Stimulated activated CD8-positive, alpha-beta memory T cell treated with anti-CD3 and anti-CD28 coated beads, Interleukin-15, amount 100 ng/mL, for 4 hours (primary cell): Measurements from ENCODE around the gene GNLY.

Source experiments
- DNase-seq, 2 donors: peaks; one replicate each; pipeline ENCODE4 v3.0.0-alpha.2; 2020; ENCODE audit warnings: low read depth in 2 of 2

Gene GNLY

DNA sequence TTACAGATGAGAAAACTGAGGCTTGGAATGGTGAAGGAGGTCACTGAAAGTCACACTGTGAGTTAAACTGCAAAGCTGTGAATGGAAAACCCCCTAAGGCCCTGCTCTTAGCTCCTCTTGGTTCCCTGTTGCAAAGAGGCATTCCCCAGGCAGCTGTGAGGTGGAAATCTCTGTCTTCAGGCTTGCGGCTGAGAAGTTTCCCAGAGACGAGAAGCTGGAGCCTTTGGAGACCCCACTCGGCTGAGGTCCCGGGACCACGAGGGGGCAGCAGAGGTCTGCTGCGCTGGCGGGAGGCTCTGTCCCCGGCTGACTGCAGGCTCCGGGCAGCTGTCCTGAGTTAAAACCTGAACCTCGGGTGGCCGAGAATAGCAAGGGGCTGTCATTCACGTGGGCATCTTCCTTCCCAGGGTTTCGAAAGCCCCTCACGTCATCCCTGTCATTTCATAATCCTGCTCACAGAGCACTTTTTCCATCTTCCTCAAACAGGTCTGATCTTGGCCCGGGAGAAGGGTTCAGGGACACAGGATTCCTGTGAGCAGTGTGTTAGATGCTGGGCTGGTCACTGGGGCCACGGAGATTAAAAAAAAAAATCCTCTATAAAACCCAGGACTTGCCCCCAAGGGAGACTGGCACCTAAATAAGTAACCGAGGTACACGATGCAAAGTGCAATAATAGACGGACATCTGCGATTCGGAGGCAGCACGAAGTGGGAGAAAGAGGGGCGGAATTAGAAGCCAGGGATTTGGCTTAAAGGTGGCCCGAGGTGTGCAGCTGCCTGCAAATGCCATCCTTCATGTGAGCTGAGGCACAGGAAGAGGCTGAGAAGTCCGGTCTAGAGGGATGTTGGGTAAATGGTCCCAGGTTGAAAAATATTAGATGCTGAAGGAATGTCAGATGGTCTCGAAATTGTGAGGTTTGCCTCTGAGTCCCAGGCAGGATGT, 35.0 kb downstream of the GNLY start:
- peak; percentile 19 to 39 for DNase-seq

DNA sequence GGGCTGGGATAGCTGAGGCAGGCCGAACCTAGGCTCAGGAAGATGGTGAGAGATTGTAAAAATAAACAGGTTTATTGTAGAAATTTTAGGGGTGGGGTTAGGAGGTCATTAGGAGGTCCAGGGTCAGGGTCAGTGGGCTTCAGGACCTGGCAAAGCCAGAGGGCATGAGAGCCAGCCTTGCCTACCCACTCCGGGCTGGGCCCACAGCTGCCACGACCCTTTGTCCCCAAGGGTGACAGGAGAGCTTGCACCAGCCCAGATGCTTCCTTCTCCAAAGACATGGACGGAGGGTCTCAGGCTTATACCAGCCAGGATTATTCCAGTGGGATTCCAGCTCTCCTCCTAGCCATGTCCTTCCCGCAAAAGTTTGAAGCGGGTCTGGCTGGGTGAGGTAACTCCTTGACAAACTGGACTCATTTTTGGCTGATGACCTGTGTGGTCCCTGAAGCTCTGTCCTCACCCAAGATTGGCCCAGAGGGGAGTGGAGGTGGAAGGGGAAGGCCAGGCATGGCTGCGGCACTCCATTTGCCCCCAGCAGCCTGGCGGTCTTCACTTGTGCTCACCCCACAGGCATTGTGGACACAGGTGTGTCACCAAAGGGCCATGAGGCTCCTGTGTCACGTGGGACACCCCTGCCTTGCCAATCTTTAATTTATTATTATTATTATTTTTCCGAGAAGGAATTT, 35.8 kb downstream of the GNLY start:
- DNase-seq, result no peak

DNA sequence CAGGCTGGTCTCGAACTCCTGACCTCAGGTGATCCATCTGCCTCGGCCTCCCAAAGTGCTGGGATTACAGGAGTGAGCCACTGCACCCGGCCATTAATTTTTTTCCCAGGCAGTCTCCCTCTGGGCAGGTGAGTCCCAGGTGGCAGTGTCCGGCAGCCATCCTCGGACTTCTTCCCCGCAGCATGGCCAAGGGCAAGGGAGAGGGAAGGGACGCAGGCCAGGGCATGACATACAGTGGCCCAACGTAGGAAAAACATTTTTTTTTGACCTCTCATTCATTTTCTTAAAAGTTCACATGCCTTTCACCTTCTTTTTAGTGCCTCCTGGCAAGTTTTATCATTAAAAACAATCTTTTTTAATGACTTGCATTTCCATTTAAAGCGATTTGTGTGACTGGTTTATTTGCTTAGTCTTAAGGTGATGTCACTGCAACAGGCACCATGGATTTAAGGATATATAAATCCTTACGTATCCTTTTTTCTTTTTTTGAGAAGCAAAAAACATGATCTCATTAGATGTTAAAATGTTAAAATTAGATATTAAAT, 36.6 kb downstream of the GNLY start:
- no peak for DNase-seq

DNA sequence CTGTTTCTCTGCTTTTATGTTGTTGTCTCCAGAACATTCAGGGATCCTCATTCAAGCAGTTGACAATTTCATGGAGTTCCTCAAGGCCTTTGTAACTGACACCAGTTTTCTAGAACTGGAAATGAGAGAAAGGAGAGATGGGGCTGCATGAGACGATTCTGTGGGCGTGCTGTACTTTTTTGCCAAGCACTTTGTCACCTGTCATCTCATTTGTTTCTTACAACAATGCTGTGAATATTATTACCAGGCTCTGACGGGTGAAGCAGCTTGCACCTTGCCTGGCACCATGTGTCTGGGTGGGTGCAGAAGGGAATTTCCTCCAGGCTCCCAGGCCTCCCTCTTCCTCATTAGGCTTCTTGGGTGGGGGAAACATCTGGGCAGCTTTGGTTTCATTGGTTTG, 37.4 kb downstream of the GNLY start:
- no peak for DNase-seq

DNA sequence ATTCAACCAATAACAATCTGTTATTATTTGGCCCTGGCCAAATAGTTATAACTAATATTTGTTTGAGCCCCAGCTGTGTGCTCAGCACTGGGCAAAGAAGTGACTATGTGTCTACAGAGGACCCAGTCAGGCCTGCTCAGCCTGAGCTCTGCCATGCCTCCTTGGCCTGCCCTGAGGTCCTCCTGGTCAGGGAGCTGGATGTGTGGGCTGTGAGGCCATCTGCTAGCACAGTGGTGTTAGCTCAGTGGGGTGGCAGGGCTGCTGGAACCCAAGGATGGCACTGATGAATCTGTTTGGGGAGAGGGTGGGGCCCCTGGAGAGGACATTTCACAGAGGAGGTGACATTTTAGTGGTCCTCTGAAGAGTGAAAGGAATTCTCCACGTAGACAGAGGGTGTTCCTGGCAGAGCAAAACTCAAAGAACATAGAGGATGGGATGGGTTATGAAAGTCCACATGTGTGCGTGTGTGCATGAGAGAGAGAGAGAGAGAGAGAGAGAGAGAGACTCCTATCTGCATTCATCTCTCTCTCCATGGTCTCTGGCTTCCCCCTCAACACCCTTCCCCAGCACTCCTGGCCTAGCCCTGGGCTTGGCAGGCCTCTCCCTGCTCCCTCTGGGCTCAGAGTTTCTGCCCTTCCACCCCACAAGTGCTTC, 38.4 kb downstream of the GNLY start:
- no peak for DNase-seq

DNA sequence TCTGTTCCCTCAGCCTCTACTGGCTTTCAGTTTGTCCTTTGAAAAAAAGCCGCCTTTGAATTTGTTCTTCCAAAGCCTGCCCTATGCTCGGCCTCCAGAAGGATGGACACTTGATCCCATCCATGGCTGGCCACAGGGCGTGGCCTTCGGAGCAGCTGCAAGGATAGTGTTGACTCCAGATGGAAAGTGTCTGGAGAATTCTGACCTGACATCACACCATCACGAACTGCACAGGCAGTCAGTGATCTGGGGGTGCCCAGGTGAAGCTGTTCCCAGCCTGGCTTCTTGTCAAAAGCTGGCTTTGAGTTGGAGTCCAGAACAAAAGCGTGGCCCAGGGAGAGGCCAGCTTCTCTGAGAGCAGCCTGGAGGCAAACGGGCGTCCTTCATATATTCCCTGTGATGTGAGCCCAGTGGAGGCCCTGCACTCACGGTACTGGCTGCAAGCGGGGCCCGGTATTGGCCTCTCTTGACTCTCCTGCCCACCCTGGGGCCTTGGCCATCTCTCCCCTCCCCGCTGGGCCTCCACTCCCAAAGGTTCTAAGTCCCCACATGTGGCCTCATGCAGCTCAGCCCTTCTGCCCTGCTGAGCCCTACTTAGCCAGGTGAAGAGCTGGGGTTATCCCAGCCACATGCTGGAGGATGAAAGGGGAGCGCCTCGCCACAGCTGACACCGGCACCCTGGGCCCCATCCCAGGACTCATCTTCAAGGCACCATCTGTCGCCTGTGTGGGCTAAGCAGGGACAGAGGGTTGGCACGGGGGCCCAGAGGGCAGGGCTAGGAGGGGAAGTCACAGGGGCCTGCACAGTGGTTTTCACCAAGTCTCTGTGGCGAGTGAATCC, 39.2 kb downstream of the GNLY start:
- no peak for DNase-seq

DNA sequence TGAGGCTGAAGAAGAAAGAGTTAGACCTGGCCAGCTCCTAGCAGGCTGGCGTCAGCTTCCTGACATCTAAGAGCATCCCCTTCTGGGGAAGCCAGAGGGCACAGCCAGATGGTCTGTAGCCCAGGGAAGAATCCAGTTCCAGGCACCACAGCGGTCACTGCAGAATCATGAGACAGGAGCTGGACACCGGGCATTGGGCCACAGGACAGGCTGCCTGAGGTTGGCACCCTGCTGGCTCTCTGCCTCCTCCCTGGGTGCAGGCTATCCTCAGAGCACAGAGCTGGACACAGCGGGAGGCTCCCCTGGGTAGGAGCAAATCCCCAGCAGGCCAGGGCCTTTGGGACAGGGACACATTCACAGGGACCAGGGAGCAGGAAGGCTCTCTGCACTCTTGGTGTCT, 39.9 kb downstream of the GNLY start:
- no peak for DNase-seq

DNA sequence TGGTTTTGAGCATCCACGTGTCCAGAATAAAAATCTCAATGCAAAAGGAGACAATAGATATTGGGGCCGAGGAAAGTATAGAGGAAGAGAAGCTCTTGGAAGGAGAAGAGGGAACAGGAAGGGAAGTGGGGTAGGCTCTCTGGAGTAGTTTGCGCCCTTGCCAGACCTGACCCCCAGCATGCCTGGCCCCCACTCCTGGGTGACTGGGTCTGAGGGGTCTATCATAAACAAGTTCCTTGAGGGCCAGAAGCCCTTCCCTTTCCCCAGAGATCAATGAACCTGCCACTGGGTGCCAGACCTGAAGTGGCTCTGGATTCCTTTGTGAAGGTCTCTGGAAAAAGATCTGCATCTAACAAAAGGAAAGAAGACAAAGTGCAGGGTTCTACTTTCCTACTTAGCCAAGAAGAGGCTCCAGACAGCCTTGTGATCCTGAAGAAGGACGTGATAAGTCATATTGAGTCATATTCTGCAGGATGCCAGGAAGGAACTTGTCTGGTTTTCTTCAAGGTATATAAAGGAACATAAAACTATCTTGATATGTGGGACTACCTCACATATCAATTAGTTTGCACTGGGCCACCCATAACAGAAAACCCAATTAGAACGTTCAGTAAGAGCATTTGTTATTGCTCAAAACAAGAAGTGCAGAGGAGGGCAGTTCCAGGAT, 40.9 kb downstream of the GNLY start:
- no peak for DNase-seq

DNA sequence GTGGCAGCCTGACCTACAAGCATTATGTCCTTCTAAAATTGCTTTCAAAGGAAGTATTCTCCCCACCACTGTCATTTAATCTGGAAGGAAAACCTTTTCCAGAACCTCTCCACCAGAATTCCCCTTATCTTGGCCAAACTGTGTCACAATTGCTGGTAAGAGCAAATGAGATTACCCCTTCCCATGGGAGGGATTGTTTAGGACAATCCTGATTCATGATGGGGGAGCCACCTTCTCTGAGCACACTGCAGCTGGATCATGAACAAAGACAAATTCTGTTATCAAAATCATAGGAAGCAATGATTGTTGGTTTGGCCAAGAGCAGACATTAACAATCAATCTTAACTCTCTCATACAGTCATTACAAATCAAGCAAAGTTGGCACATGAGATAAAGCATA, 41.5 kb downstream of the GNLY start:
- DNase-seq, result no peak

DNA sequence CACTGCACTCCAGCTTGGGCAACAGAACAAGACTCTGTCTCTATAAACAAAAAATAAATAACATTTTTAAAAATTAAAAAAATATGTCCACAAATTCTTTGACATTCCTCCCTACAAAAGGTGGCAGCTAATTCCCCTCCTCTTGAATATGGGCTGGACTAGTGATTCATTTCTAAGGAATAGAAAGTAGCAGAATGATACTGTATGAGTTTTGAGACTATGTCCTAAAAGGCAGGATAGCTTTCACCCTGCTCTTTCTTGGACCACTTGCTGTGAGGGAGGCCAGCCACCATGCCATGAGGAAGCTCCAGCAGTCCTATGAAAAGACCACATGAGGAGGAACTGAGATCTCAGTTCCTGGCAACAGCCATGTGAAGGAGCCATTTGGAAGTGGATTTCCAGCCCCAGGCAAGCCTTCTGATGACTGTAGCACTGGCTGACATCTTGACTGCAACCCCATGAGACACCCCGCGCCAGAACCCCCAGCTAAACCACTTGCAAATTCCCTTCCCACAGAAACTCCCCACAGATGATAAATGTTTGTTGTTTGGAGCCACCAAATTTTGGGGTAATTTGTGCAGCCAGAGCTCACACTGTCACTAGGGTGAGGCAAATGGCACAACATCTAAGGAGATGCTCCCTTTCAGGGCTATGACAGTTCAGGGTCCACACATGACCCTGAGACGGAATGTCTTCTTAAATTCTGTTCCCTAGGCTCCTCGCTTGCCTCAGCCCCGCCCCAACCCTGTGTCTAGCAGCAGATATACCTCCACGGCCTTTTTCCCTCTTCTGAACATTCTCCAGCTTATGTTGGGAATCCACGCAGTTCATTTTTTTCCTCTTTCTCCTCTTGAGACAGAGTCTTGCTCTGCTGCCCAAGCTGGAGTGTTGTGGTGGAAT, 42.5 kb downstream of the GNLY start:
- no peak for DNase-seq

DNA sequence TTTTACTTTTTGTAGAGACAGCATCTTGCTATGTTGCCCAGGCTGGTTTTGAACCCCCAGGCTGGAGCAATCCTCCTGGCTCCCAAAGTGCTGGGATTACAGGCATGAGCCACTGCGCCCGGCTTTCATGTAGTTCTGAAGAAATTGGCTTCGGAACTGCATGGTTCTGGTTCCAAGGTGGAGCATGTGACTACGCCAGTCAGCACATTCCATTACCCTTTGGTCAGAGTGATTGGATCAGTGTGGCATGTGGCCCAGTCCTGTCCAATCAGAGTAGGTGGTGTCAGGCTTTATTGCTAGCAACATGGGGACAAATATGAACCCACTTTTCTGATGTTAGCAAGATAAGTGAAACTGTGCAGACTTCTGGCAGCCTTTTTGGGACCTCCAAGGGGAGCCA, 43.3 kb downstream of the GNLY start:
- no peak for DNase-seq

DNA sequence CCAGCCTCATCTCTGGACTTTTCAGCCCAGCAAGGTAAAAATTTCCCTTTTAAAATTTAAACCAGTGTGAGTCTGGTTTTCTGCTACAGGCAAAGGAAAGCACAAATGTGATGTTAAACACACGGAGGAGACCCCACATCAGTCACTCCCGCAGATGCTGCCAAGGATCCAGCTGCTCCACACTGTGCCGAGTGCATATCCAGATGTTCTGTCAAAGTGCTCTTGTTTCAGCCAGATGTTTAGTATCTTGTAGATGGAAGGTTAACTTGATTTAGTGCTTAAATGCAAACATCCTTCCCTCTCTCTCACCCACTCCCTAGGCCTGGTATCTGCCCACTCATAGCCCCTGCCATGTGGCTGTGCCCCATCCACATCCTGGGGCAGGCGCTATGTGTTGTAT, 43.8 kb downstream of the GNLY start:
- no peak for DNase-seq

DNA sequence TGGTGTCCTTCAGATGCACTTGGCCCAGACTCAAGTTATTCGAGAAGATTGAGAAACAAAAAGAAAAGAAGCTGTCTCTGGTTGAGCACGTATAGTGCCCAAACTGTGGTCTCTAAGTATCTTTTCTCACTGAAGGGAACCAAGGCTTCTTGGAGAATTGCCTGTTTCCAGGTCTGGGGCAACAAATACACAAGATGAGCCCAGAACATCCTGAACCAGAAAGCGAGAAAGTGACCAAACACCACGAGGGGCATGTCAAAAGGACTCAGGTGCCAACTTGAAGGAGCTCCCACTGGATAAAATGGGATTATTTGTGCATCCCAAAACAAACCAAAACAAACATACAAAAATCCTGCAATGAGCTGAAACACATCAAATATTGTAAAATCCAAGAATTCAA, 46.0 kb downstream of the GNLY start:
- no peak for DNase-seq

DNA sequence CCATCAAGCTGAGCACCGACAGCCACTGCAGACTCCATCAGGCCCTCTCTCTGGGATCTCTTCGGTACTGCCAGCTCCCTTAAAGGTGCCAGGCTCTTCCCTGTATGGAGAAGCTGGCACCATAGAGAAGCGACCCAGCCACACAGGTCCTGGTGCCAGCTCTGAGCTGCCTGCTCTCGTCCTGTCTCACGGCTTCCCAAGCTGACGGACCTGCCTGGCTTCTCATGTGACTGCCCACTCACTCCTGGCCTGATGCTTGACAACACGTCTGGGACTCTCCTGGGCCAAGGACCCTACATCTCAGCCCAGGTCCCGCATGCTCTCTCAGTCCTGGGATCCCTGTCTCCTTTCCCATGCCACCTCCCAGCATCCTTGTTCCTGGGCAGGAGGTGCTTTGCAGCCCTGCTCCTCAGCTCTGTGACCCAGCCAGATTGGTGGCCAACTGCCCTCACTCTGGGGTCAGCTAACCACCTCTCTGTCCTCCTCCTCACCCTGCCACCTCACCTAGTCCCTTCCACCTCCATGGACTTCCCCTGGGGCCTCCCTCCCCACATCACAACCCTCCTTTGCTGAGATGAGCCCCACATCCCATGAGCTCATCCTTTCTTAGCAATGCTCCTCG, 47.2 kb downstream of the GNLY start:
- DNase-seq, result no peak

DNA sequence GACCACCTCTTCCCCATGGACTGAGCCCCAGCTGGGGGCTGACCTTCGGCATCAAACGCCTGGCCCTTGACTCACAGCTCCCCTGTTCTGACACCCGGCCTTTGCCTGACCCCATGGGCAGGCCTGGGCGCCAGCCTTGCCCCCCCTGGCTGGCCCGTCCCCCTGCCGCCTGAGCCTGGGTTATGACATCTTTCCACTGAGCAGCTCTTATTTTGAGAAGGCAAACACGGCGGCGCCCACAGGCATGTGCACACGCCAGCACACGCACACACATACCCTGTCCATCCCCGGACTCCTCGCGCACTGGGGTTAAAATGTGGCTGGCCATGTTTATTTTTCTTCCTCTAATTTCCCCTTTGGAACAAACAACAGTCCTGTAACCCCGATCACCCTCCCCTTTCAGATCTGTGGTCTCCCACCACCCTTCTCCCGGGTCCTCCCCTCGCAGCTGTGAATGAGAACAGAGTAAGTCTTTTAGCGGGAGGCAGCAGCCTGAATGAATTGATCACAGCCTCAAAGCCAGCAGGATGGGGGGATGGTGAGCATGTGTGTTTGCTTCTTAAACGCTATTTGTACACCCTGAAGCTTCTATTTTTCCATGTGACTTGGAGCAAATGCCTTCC, 47.8 kb downstream of the GNLY start:
- no peak for DNase-seq

DNA sequence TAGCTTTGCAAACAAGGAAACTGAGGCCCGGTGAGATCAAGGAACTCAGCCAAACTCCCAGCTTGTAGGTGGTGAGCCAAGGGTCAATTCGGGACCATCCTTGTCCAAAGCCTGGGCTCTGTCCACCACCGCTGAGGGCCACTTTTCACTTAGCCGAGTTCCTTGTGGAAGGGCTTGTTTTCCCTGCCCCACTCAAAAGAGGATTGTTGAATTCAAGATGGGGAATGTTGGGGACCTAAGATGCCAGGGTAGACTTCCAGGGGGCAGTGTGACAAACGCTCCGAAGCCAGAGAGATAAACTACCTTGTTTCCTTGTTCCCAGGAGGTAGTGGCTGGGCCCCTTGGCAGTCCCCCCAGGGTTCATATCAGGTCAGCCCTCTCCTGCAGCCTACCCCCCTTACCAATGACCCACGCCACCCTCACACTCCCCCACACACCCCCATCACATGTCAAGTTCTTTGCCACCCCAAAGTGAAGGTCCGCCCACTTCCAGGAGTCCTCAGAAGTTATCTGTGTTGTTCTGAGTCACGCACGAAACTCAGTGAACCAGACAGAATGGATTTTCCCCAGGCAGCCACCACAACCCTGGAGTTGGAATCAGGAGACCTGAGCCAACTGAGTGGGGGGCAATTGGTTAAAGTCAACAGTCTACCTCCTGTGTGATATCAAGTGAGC, 49.3 kb downstream of the GNLY start:
- DNase-seq, result no peak

DNA sequence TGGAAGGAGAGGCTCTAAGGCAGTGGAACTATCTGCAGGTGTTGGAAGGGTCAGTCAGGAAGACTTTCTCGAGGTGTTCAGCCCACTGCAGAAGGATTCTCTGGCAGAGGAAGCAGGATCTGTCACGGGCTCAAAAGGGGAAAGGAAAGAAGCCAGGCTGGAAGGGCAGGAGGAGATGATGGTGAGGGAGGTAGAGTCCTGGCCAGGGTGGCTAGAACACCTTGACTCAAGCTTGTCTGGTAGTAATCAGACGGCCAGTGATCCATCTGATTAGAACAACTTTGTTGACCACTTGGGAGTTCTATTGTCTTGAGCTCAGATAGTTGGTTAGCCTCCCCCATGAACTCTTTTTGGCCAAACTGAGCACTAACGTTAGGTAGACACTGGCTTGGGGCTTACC, 49.9 kb downstream of the GNLY start:
- no peak for DNase-seq
